HL-60 (cell line): Measurements from ENCODE around the gene KRTAP5-6.

ENCODE experiments used
- DNase-seq, 2 experiments: peaks; one replicate each; pipeline ENCODE4 v3.0.0-alpha.2; 2010 to 2020; ENCODE audit warnings: low read depth in 1 of 2, low spot score in 1 of 2
- H3K27ac ChIP-seq: fragments of 250-450 bp; sonication (Bioruptor Pico); replicated peaks from 2 replicates; pipeline ENCODE4 v1.5.1; 2020; ENCODE audit warnings: mild to moderate bottlenecking, moderate library complexity
- H3K27me3 ChIP-seq: fragments of 250-450 bp; sonication (Bioruptor Pico); 2 replicates; pipeline ENCODE4 v1.5.1; 2021; ENCODE audit warnings: mild to moderate bottlenecking, moderate library complexity; ENCODE audit not compliant: insufficient read depth, poor library complexity, severe bottlenecking
- H3K4me3 ChIP-seq: replicated peaks from 2 replicates; pipeline ENCODE4 v1.5.1; 2011; ENCODE audit warnings: mild to moderate bottlenecking, control low read depth, low read length; ENCODE audit not compliant: insufficient read depth
- GABPA ChIP-seq: IDR thresholded peaks from 2 replicates; pipeline ENCODE4 v1.6.1; 2012; ENCODE audit warnings: low read depth
- POLR2AphosphoS5 ChIP-seq: IDR thresholded peaks from 2 replicates; pipeline ENCODE4 v1.6.1; 2012; ENCODE audit warnings: low read depth
- SPI1 ChIP-seq: IDR thresholded peaks from 2 replicates; pipeline ENCODE4 v1.6.1; 2012; ENCODE audit warnings: low read depth, mild to moderate bottlenecking, borderline replicate concordance
- long read RNA-seq: library from polyadenylated mRNA; unstranded; transcript quantifications from one replicate; pipeline ENCODE4 v2.0.0, GENCODE V29; 2020
- TF ChIP-seq, protein P1 (sequence below): IDR thresholded peaks from one replicate; pipeline ENCODE4 v1.5.1; 2011; ENCODE audit warnings: low read length, control low read depth, inconsistent platforms; ENCODE audit not compliant: insufficient read depth
- TF ChIP-seq, protein P2 (sequence below): IDR thresholded peaks from 2 replicates; pipeline ENCODE4 v1.6.1; 2012; ENCODE audit warnings: low read depth; ENCODE audit not compliant: insufficient replicate concordance

KRTAP5-6 gene, protein sequence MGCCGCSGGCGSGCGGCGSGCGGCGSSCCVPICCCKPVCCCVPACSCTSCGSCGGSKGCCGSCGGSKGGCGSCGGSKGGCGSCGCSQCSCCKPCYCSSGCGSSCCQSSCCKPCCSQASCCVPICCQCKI
- long read RNA-seq: 0 reads

- Histone ChIP-seq H3K4me3 (no peak within 1 kb of the TSS), H3K27ac (no peak within 1 kb of the TSS), H3K27me3 (peaks cover 7% of the 10 kb centered on the region)
- DNase-seq: no peak
- TF ChIP-seq, protein P1, sequence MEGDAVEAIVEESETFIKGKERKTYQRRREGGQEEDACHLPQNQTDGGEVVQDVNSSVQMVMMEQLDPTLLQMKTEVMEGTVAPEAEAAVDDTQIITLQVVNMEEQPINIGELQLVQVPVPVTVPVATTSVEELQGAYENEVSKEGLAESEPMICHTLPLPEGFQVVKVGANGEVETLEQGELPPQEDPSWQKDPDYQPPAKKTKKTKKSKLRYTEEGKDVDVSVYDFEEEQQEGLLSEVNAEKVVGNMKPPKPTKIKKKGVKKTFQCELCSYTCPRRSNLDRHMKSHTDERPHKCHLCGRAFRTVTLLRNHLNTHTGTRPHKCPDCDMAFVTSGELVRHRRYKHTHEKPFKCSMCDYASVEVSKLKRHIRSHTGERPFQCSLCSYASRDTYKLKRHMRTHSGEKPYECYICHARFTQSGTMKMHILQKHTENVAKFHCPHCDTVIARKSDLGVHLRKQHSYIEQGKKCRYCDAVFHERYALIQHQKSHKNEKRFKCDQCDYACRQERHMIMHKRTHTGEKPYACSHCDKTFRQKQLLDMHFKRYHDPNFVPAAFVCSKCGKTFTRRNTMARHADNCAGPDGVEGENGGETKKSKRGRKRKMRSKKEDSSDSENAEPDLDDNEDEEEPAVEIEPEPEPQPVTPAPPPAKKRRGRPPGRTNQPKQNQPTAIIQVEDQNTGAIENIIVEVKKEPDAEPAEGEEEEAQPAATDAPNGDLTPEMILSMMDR: no peak
- TF ChIP-seq POLR2AphosphoS5 (no peak), SPI1 (no peak), GABPA (no peak)
- TF ChIP-seq, protein P2, sequence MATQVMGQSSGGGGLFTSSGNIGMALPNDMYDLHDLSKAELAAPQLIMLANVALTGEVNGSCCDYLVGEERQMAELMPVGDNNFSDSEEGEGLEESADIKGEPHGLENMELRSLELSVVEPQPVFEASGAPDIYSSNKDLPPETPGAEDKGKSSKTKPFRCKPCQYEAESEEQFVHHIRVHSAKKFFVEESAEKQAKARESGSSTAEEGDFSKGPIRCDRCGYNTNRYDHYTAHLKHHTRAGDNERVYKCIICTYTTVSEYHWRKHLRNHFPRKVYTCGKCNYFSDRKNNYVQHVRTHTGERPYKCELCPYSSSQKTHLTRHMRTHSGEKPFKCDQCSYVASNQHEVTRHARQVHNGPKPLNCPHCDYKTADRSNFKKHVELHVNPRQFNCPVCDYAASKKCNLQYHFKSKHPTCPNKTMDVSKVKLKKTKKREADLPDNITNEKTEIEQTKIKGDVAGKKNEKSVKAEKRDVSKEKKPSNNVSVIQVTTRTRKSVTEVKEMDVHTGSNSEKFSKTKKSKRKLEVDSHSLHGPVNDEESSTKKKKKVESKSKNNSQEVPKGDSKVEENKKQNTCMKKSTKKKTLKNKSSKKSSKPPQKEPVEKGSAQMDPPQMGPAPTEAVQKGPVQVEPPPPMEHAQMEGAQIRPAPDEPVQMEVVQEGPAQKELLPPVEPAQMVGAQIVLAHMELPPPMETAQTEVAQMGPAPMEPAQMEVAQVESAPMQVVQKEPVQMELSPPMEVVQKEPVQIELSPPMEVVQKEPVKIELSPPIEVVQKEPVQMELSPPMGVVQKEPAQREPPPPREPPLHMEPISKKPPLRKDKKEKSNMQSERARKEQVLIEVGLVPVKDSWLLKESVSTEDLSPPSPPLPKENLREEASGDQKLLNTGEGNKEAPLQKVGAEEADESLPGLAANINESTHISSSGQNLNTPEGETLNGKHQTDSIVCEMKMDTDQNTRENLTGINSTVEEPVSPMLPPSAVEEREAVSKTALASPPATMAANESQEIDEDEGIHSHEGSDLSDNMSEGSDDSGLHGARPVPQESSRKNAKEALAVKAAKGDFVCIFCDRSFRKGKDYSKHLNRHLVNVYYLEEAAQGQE: no peak
These were observed at the start of gene KRTAP5-6 for GRCh38 chr11:1696608-1697570. Gene KRTAP5-6 (plus strand): TSS chr11:1697195. CDS start chr11:1697246, 51 bp downstream.

DNA sequence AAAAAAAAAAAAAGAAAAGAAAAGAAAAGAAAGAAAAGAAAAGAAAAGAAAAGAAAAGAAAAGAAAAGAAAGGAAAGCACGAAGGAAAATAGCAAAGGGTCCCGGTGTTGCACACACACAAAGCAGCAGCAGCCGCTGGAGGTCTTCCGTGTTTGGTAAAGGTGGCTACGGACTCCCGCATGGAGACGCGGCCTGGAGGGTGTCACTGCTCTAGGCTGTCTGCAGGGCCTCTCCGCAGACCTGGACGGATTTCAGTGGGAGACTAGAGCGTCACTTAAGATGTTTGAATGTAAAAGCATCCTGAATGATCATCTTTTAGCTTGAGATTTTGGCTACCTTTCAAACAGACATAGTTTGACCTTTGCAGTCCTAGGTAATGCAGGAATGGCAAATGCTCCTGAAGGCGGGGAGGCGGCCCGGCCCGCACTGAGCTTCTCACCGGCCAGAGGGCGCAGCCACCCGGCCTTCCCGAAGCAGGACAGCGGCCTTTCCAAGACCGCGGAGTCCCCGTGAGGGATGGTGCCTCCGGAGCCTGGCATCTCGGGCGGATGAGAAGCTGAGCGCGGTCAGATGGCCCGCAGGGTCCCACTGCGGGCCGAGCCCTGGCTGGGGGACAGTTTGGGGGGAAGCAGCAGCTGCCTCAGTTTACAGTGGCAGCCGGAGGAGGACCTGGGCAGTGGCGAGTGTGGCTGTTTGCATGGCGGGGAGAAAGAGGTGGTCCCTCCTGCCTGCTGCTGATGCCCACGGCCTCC lies 48.9 kb upstream of the KRTAP5-6 start:
- no peak for DNase-seq
- TF ChIP-seq, protein P2: no peak
- TF ChIP-seq SPI1 (no peak), POLR2AphosphoS5 (no peak), GABPA (no peak)
- TF ChIP-seq, protein P1: no peak
- Histone ChIP-seq H3K27ac (no peak overlapping the region), H3K4me3 (no peak overlapping the region), H3K27me3 (peaks cover 6% of the 10 kb centered on the region)

DNA sequence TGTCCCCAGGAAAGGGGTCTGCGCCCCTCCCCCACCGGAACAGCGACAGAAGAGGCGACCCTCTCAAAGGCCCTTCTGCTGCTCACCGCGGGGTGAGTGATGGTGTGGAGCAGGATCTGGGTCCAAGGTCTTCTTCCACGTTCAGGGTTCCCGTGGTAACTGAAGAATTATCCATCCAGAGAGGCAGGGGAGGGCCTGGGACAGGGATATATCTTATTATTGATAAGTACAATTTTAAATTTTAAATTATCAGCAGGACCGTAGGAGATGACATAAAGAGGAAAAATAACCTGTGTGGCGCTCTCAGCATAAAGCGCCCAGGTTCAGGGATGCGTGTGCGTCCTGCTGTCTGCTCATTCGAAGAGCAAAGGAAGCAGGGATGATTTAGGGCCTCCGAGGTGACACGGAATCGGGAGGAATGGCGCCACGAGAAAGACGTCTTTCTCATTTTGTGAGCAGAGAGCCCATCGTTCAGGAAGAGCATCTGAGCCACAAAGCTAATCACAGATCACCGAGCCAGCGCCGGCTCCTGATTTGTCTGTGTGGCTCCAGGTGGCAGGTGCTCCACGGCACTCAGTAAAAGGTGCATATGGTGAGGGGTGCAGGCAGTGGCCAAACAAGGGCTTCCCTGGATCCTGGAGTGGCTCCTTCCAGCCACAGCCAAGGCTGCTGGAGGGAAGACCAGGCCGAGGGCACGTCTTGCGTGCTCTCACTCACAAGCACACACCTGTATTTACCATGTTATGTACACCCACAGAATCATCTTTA lies 48.2 kb upstream of the KRTAP5-6 start:
- TF ChIP-seq GABPA (no peak), POLR2AphosphoS5 (no peak), SPI1 (no peak)
- TF ChIP-seq, protein P2: no peak
- TF ChIP-seq, protein P1: no peak
- DNase-seq: no peak
- Histone ChIP-seq H3K4me3 (no peak overlapping the region), H3K27me3 (peaks cover 13% of the 10 kb centered on the region), H3K27ac (no peak overlapping the region)
